ENCODE data around the gene PEX6.

The PEX6 gene

GRCh38 chr6:43007126-43007525, 28.1 kb upstream of the PEX6 start:
- H3K9me3 ChIP-seq (replicated peaks in 1 of 2; ENCODE audit: control insufficient read depth in 2 of 2, insufficient read depth in 1 of 2, low read depth in 1 of 2, low read length in 2 of 2): no peaks in the 10 kb centered on the region

GRCh38 chr6:43006251-43006650, 27.3 kb upstream of the PEX6 start:
- Histone ChIP-seq H3K4me1 (ENCODE audit: control insufficient read depth in 2 of 2, insufficient read depth in 1 of 2, low read depth in 1 of 2, low read length in 2 of 2) (no peaks in the 10 kb centered on the region), H3K14ac (ENCODE audit: low read length) (no peak overlapping the region), H2BK5ac (ENCODE audit: low read length) (no peak overlapping the region), H4K8ac (ENCODE audit: low read depth, low read length) (no peak overlapping the region), H2AFZ (ENCODE audit: low read length) (no peak overlapping the region), H3K23ac (ENCODE audit: low read depth, low read length, poor library complexity) (no peak overlapping the region), H3K36me3 (replicated peaks in 1 of 2; ENCODE audit: control insufficient read depth in 2 of 2, insufficient read depth in 2 of 2, low read length in 2 of 2) (peaks cover 43 to 71% of the 10 kb centered on the region in 2 donors), H3K27me3 (ENCODE audit: control insufficient read depth in 3 of 3, insufficient read depth in 3 of 3, low read depth in 1 of 3, low read length in 3 of 3) (no peaks in the 10 kb centered on the region), H3K27ac (replicated peaks; ENCODE audit: low read length) (no peak overlapping the region), H2BK12ac (ENCODE audit: low read length) (no peak overlapping the region), H3K79me1 (ENCODE audit: low read depth, low read length) (no peaks in the 10 kb centered on the region), H2BK120ac (ENCODE audit: low read depth, low read length) (no peak overlapping the region), H2BK15ac (ENCODE audit: low read length) (no peak overlapping the region), H3K4ac (ENCODE audit: low read length) (no peak overlapping the region), H2AK5ac (ENCODE audit: low read depth, low read length) (no peak overlapping the region), H3K9ac (ENCODE audit: low read depth, low read length, poor library complexity) (no peak overlapping the region), H4K91ac (ENCODE audit: low read depth, low read length, poor library complexity) (no peak overlapping the region), H3K4me2 (ENCODE audit: insufficient read depth, low read length, poor library complexity, severe bottlenecking) (no peak overlapping the region), H3K18ac (ENCODE audit: low read length) (no peak overlapping the region), H3K4me3 (ENCODE audit: low read length in 2 of 2) (no peak overlapping the region), H3K9me3 (replicated peaks in 1 of 2; ENCODE audit: control insufficient read depth in 2 of 2, insufficient read depth in 1 of 2, low read depth in 1 of 2, low read length in 2 of 2) (no peaks in the 10 kb centered on the region)
- DNase-seq (ENCODE audit: low spot score): no peak
- WGBS, 2 donors (ENCODE audit: extremely low coverage in 2 of 2, insufficient read length in 2 of 2, insufficient replicate concordance in 1 of 2): no CpG with 5 or more reads among the region's 11 CpGs

More at GRCh38 chr6:43007126-43007525, 28.1 kb upstream of the PEX6 start:
- no peak overlapping the region for H2BK15ac ChIP-seq (ENCODE audit: low read length)
- H2BK5ac ChIP-seq (ENCODE audit: low read length): no peak overlapping the region
- no peak overlapping the region for H2AK5ac ChIP-seq (ENCODE audit: low read depth, low read length)
- peaks cover 50 to 76% of the 10 kb centered on the region in 2 donors for H3K36me3 ChIP-seq (replicated peaks in 1 of 2; ENCODE audit: control insufficient read depth in 2 of 2, insufficient read depth in 2 of 2, low read length in 2 of 2)
- WGBS, 2 donors (ENCODE audit: extremely low coverage in 2 of 2, insufficient read length in 2 of 2, insufficient replicate concordance in 1 of 2): no CpG with 5 or more reads among the region's 9 CpGs
- no peak overlapping the region for H3K4me3 ChIP-seq (ENCODE audit: low read length in 2 of 2)
- H3K18ac ChIP-seq (ENCODE audit: low read length): no peak overlapping the region
- H3K79me1 ChIP-seq (ENCODE audit: low read depth, low read length): no peaks in the 10 kb centered on the region
- no peak overlapping the region for H3K4me2 ChIP-seq (ENCODE audit: insufficient read depth, low read length, poor library complexity, severe bottlenecking)
- H2AFZ ChIP-seq (ENCODE audit: low read length): no peak overlapping the region
- H4K8ac ChIP-seq (ENCODE audit: low read depth, low read length): no peak overlapping the region
- H3K23ac ChIP-seq (ENCODE audit: low read depth, low read length, poor library complexity): no peak overlapping the region
- no peak overlapping the region for H2BK120ac ChIP-seq (ENCODE audit: low read depth, low read length)
- H4K91ac ChIP-seq (ENCODE audit: low read depth, low read length, poor library complexity): no peak overlapping the region
- H2BK12ac ChIP-seq (ENCODE audit: low read length): no peak overlapping the region
- no peak overlapping the region for H3K4ac ChIP-seq (ENCODE audit: low read length)
- no peak overlapping the region for H3K27ac ChIP-seq (replicated peaks; ENCODE audit: low read length)
- no peaks in the 10 kb centered on the region for H3K27me3 ChIP-seq (ENCODE audit: control insufficient read depth in 3 of 3, insufficient read depth in 3 of 3, low read depth in 1 of 3, low read length in 3 of 3)
- no peak for DNase-seq (ENCODE audit: low spot score)
- H3K14ac ChIP-seq (ENCODE audit: low read length): no peak overlapping the region
- H3K9ac ChIP-seq (ENCODE audit: low read depth, low read length, poor library complexity): no peak overlapping the region
- H3K4me1 ChIP-seq (ENCODE audit: control insufficient read depth in 2 of 2, insufficient read depth in 1 of 2, low read depth in 1 of 2, low read length in 2 of 2): no peaks in the 10 kb centered on the region

GRCh38 chr6:43005844-43006243, 26.9 kb upstream of the PEX6 start:
- no peak for DNase-seq (ENCODE audit: low spot score)
- peaks cover 39 to 68% of the 10 kb centered on the region in 2 donors for H3K36me3 ChIP-seq (replicated peaks in 1 of 2; ENCODE audit: control insufficient read depth in 2 of 2, insufficient read depth in 2 of 2, low read length in 2 of 2)
- H3K18ac ChIP-seq (ENCODE audit: low read length): no peak overlapping the region

DNA sequence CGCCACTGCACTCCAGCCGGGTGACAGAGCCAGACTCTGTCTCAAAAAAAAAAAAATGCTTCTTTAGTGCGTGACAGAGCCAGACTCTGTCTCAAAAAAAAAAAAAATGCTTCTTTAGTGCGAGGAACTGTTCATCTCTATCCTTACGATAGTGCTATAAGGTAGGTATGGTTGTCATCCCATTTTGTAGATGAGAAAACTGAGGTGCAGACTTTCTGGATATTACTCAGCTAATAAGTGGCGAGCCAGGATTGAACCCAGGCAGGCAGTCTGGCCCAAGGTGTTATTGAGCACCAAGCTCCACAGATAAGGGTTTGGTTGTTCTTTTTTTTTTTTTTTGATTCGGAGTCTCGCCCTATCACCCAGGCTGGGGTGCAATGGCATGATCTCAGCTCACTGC, 22.9 kb upstream of the PEX6 start:
- Histone ChIP-seq H3K4me1 (ENCODE audit: control insufficient read depth in 2 of 2, insufficient read depth in 1 of 2, low read depth in 1 of 2, low read length in 2 of 2) (peaks cover 0 to 2% of the 10 kb centered on the region in 2 donors), H3K4me2 (ENCODE audit: insufficient read depth, low read length, poor library complexity, severe bottlenecking) (no peak overlapping the region), H3K27me3 (ENCODE audit: control insufficient read depth in 3 of 3, insufficient read depth in 3 of 3, low read depth in 1 of 3, low read length in 3 of 3) (no peaks in the 10 kb centered on the region), H3K9ac (ENCODE audit: low read depth, low read length, poor library complexity) (no peak overlapping the region), H3K4me3 (ENCODE audit: low read length in 2 of 2) (no peak overlapping the region), H3K9me3 (replicated peaks in 1 of 2; ENCODE audit: control insufficient read depth in 2 of 2, insufficient read depth in 1 of 2, low read depth in 1 of 2, low read length in 2 of 2) (no peaks in the 10 kb centered on the region), H3K14ac (ENCODE audit: low read length) (no peak overlapping the region), H2BK5ac (ENCODE audit: low read length) (no peak overlapping the region), H3K27ac (replicated peaks; ENCODE audit: low read length) (no peak overlapping the region), H2AK5ac (ENCODE audit: low read depth, low read length) (no peak overlapping the region), H2BK15ac (ENCODE audit: low read length) (no peak overlapping the region), H3K23ac (ENCODE audit: low read depth, low read length, poor library complexity) (no peak overlapping the region), H4K8ac (ENCODE audit: low read depth, low read length) (no peak overlapping the region), H3K18ac (ENCODE audit: low read length) (no peak overlapping the region), H4K91ac (ENCODE audit: low read depth, low read length, poor library complexity) (no peak overlapping the region), H2BK12ac (ENCODE audit: low read length) (no peak overlapping the region), H3K4ac (ENCODE audit: low read length) (no peak overlapping the region), H2AFZ (ENCODE audit: low read length) (no peak overlapping the region), H3K79me1 (ENCODE audit: low read depth, low read length) (no peaks in the 10 kb centered on the region), H3K36me3 (replicated peaks in 1 of 2; ENCODE audit: control insufficient read depth in 2 of 2, insufficient read depth in 2 of 2, low read length in 2 of 2) (peaks cover 4 to 35% of the 10 kb centered on the region in 2 donors), H2BK120ac (ENCODE audit: low read depth, low read length) (no peak overlapping the region)
- no CpG with 5 or more reads among the region's 8 CpGs for WGBS, 2 donors (ENCODE audit: extremely low coverage in 2 of 2, insufficient read length in 2 of 2, insufficient replicate concordance in 1 of 2)
- no peak for DNase-seq (ENCODE audit: low spot score)

More at GRCh38 chr6:43005844-43006243, 26.9 kb upstream of the PEX6 start:
- Histone ChIP-seq H3K27me3 (ENCODE audit: control insufficient read depth in 3 of 3, insufficient read depth in 3 of 3, low read depth in 1 of 3, low read length in 3 of 3) (no peaks in the 10 kb centered on the region), H3K4me1 (ENCODE audit: control insufficient read depth in 2 of 2, insufficient read depth in 1 of 2, low read depth in 1 of 2, low read length in 2 of 2) (no peaks in the 10 kb centered on the region), H3K27ac (replicated peaks; ENCODE audit: low read length) (no peak overlapping the region), H2BK12ac (ENCODE audit: low read length) (no peak overlapping the region), H3K79me1 (ENCODE audit: low read depth, low read length) (no peaks in the 10 kb centered on the region), H2AK5ac (ENCODE audit: low read depth, low read length) (no peak overlapping the region), H3K9ac (ENCODE audit: low read depth, low read length, poor library complexity) (no peak overlapping the region), H4K91ac (ENCODE audit: low read depth, low read length, poor library complexity) (no peak overlapping the region), H3K4me2 (ENCODE audit: insufficient read depth, low read length, poor library complexity, severe bottlenecking) (no peak overlapping the region), H2AFZ (ENCODE audit: low read length) (no peak overlapping the region), H3K4ac (ENCODE audit: low read length) (no peak overlapping the region), H3K14ac (ENCODE audit: low read length) (no peak overlapping the region), H3K23ac (ENCODE audit: low read depth, low read length, poor library complexity) (no peak overlapping the region), H3K9me3 (replicated peaks in 1 of 2; ENCODE audit: control insufficient read depth in 2 of 2, insufficient read depth in 1 of 2, low read depth in 1 of 2, low read length in 2 of 2) (no peaks in the 10 kb centered on the region), H4K8ac (ENCODE audit: low read depth, low read length) (no peak overlapping the region), H2BK120ac (ENCODE audit: low read depth, low read length) (no peak overlapping the region), H2BK15ac (ENCODE audit: low read length) (no peak overlapping the region), H3K4me3 (ENCODE audit: low read length in 2 of 2) (no peak overlapping the region), H2BK5ac (ENCODE audit: low read length) (no peak overlapping the region)
- WGBS, 2 donors (ENCODE audit: extremely low coverage in 2 of 2, insufficient read length in 2 of 2, insufficient replicate concordance in 1 of 2): no CpG with 5 or more reads among the region's 5 CpGs
